ENCODE results near the gene ATAT1.
A peak's percentile ranks its signal among the peaks of the same experiment; 100 is the strongest.
"Not testable (repeated sequence)": the region's sequence is repeated elsewhere in the genome, so short reads cannot be mapped to it uniquely, and the experiment has no call there.

ATAT1 gene

GRCh38 chr6:30651143-30651542 is 24.5 kb downstream of the ATAT1 start:
- no peak for DNase-seq (ENCODE audit: low read depth)

DNA sequence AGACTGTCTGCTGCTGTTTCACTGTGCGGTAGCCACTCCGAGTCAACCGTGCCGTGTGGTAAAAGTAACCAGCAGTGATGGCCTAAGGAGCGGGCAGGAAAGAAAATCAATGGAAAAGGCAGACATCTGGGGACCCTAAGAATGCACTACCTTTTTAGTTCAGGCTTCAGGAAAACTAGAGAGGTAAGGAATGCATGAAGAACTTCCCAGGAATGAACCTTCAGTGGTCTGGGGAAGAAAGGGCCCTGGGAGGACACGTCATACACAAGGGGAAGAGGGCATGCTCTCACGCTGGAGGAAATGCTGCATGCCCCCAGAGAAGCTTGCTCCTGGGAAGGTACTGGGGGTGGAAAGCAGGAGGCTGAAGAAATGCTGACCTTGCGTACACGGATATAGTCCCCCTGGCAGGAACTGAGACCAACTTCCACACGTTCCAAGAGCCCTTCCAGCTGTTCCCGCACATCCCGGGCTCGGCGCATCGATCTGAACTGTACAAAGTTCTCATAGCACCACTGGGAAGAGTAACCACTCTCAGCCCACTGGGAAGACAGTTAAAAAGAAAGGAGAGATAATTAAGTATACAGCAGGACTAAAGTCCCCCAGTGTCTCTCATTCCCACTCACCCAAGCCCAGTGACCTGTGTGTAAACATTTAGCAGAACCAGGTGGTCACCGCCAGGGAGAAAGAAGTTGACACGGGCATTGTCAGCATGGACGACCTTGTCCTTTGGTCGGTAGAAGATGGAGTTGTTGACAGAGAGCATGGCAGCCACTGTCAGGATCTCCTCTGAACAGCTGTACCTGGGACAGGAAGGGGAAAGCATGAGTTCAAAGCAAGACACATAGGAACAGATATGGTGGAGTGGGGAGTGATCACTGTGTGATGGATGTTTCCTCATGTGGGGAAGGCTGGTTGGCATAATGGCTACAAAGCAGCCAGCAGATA is 28.4 kb downstream of the ATAT1 start:
- no peak for DNase-seq (ENCODE audit: low read depth)

DNA sequence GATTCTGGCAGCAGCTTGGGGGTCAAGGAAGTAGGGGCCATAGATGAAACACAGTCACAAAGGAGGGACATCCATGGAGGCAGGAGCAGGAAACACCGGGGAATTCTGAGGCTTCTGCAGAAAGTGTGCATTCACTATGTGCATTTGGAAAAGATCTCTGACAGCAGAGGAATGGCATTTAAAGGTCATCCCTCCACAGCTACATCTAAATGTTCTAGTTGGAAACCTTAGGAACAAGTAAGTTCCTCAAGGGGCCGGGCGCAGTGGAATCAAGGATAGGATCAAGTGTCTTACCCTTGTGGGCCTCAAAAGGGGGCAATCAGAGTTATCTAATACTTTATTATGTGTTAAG is 29.0 kb downstream of the ATAT1 start:
- no peak for DNase-seq (ENCODE audit: low read depth)

DNA sequence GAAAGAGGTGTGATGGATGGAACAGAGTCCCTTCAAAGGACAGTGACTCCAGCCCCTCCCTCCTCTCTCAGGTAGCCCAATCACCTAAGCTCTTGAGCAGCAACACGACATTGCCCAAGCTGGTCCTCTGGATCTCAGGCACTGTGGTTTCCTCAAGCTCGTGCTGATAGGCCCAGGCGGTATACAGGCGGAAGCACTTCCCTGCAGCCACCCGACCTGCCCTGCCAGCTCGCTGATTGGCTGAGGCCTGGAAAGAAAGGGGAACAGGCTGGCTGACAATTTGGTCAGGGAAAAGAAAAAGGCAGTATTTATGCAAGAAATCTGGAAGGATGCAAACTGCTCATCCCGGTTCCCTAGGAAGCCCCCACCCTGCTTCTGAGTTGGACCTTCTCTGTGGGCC is 29.8 kb downstream of the ATAT1 start:
- DNase-seq (ENCODE audit: low read depth) = no peak

DNA sequence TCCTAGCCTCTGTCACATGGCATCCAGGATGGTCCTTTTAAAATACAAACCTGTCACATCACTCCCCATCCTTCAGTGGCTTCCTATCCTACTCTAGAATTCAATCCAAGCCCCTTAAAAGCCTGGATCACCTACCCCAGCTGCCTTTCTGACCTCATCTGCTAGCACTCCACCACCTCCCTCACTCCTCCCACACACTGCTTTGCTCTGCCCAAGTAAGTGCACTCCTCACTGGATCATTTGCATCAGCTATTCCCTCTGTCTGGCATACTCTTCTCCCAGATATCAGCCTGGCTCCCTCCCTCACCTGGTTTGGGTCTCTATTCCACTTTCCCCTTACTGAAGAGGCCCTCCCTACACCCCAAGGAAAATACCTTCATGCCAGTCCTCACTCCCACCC is 30.8 kb downstream of the ATAT1 start:
- no peak for DNase-seq (ENCODE audit: low read depth)

- not testable (repeated sequence) for DNase-seq (ENCODE audit: low read depth)
These were observed 31.2 kb downstream of the ATAT1 start for GRCh38 chr6:30657922-30658321.

DNA sequence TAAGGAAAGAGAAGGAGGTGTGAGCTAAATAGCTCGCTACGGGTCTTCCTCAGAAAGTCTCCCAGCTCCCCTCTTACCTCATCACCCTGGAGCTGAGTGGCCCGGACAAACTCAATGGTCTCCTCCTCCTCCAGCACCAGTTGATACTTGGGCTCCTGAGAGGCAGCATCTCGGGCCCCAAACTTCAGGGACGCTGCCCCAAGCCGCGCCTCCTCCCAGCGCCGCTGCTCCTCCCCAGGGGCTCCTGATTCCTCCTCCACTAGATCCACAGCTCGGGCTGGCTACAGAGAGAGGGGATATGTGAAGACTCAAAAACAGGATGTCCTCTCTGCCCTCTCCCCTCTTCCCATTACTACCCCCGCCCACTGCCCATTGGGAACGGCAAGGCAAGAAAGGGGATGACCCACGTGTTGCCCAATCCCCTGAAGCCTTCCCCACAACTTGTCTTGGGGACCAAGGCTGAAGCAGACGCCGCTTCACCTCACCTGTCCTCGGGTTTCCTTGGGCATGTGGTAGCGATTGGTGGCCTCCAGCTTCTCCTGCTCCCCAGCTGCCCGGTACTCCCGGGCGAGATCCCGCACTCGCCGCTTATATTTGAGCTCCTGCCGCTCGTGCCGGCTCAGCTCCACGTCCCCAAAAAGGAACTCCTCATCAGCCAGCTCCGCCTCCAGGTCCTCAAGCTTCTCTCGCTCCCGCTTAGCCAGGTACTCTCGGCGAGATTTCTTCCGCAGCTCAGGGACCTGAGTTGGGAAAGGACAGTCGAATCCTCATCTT is 38.5 kb downstream of the ATAT1 start:
- no peak for DNase-seq (ENCODE audit: low read depth)

DNA sequence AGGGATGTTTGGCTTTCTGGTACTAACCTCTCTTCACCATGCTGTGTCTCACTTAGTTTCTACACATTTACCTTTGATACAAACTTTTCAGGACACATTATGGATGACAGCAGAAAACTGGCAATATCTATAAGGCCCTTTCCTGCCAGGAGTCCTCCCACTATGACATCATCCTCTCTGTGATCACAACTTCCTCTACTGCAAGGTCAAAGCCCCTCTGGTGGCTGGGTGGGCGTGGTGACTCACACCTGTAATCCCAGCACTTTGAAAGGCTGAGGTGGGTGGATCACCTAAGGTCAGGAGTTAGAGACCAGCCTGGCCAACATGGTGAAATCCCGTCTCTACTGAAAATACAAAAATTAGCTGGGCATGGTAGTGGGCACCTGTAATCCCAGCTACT is 39.6 kb downstream of the ATAT1 start:
- not testable (repeated sequence) for DNase-seq (ENCODE audit: low read depth)

DNA sequence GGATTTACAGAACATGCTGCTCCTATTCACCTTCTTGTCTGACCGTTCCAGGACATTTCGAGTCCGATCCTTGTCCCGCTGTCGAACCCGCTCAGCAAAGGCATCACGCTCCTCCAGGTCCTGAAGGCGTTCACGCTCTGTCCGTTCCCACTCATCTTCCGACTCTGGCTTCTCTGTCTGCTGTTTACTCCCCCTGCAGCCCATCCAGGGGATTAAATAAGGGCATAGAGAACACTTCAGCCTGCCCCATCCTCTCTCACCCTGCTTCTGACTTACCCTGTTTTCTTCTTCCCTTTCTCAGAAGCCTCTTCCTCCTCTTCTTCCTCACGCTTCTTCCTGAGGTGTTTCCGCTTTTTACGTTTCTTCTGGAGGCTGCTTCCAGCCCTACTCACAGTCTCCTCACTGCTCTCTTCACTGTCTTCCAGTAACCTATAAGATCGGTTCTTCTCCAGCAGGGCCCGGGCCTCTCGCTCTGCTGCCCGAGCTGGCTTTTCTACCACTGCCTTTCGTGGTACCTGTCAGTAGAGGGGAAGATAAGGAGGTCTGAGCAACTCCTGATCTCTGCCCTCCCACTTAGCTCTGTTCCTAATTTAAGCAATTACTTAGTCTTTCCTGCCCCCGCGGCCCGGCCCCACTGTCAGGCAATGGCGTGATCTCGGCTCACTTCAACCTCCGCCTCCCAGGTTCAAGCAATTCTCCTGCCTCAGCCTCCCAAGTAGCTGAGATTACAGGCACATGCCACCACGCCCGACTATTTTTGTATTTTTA is 44.3 kb downstream of the ATAT1 start:
- no peak for DNase-seq (ENCODE audit: low read depth)

GRCh38 chr6:30672445-30673253 is 46.0 kb downstream of the ATAT1 start, which contains the start of gene DHX16:
DHX16 (minus strand) TSS chr6:30673006; CDS start chr6:30672841, 165 bp downstream.
- DNase-seq (ENCODE audit: low read depth) = peak; percentile 77

DNA sequence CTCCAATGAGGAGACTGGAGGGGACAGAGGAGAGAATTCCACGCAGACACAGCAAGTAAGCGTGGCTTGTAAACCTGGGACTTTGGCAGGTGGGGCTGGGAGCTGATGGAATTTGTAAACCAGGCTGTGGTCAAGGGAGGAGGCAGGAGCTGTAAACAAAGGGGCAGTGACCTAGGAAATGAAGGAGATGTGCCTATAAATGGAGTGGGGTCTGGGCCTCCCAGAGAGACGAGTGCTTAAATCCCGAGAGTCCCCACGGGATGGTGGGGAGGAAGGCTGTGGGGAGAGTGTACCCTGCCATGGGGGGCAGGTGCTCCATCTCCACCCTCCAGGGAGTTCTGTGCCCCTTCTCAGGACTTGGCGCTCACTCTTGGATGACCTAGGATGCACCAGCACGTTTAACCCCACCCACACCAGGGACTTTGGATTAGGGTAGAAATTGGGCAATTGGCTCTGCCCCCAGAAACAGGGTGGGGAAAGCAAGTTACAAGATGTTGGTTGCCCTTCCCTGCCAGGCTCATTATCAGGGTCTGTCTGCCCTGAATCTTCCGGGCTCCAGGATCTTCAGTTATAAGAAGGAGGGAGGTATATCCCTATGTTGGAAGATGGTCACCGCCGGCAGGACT is 50.1 kb downstream of the ATAT1 start:
- no peak for DNase-seq (ENCODE audit: low read depth)

- peak; percentile 87 for DNase-seq (ENCODE audit: low read depth)
These were observed 52.5 kb downstream of the ATAT1 start for GRCh38 chr6:30678964-30679726.

GRCh38 chr6:30679765-30680535 is 53.3 kb downstream of the ATAT1 start:
- no peak for DNase-seq (ENCODE audit: low read depth)

DNA sequence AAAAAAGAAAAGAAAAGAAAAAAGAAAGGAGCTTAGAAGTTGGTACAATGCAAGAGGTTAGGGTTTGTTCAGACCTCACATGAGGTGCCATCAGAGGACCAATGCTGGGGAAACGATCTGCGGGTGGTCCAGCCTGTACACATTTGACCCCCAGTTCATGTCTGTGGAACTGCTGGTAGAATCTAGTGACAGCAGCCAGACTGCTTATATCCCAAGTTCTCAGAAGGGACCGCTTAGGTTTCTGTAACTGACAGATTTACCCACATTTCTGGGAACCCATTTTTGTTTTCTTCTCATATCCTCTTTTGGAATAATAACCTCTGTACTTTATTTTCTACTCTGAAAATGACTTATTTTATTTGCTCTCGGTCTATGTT is 55.1 kb downstream of the ATAT1 start:
- DNase-seq (ENCODE audit: low read depth) = no peak

DNA sequence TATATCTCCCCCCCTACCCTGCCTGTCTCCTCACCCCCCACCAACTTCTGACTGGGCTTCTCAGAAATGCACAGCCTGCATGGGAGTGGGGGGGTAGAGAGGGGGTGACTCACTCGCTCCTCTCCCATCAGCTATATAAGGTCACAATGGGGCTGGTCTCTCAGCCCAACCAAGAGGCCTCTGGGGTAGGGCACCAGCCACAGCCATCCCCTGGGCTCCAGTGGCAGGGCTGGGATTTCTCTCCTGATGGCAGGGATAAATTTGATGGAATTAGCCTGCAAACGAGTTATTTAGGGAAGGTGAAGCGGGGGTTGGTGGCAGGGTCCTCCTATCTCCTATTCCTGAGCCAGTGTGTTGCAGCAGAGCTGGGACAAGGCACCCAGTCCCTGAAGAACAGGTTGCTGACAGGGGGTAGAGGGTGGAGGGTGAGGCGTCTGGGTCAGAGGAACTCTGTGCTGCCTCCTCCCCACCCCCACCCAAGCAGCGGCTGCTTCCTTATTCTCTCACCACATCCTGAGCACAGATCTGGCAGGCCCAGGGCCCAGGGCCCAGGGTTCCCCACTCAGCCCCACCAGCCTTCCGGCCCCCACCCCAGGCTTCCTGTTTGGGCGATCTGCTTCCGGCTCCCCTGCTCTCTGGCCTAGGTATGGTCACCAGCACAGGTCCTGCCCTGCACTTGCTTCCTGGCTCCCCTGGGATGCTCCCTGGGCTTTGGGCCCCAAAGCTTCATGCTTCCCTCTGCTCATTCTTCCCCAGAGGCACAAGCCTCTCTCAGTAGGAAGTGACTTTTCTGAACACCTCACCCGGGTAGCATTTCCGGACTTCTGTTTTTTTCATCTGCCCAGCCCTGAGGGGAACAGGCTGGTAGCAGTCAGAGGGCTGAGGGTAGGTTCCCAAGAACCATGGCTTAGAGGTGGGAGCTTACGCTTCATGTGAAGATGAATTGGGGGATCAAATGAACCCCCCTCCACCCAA is 55.8 kb downstream of the ATAT1 start:
- peak; percentile 66 for DNase-seq (ENCODE audit: low read depth)

DNA sequence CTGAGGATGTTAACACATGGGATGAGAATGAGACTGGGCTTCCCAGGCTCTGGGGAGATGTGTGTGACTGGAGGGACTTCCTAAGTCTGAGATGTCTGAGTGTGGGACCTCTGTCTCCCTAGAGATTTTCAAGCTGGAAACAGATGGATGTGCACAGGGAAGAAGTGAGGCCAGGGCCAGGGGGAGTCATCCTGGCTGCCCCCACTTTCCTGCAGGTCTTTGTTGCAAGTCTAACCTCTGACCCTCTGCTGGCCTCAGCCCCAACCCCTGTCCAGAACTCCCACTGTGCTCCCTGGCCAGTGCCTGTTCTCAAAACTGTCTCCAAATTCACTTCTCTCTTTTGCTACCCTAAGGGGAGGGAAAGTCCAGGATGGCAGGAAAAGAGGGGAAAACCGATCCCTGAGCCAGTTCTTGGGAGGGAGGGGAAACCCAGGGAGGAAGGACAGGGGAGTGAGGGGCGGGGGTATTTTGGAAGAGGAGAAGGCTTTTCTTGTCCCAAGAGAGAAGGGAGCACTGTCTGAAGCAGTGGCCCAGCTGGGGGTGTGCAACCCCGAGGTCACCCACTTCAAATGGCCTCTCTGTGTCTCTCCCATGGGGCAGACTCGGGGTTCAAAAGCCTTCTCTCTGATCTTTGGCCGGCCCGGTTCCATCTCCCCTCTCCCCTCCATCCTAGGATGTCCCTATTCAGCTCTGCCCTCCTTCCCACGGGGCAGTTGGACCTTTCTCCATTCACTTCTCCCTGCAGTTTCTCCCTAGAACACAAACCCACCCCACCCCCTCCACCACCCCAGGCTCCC is 56.7 kb downstream of the ATAT1 start:
- no peak for DNase-seq (ENCODE audit: low read depth)

DNA sequence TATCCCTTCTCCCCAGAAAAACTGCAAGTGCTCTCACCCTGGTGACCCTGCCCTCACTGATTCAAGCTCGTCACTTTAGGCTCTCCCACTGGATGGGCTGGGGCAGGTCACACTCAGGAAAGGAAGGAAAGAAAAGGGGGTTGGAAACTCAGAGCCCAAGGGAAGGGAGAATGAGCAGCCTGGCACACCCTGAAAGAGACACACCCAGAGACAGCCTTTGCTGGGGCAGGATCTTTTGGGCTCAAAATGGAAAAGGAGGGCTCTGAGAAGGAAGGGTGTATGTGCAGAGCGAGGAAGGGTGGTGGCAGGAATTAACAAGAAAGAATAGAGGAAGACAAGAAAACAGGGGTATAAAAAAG is 57.3 kb downstream of the ATAT1 start:
- no peak for DNase-seq (ENCODE audit: low read depth)
